ENCODE data around the gene SLC9C2. TPM values are rescaled to one million over a fixed set of nuclear protein-coding genes. Genes with fewer than 3 reads are reported as not detected.
"Not testable (repeated sequence)": the region's sequence is repeated elsewhere in the genome, so short reads cannot be mapped to it uniquely, and the experiment has no call there.

Gene SLC9C2
- polyA plus RNA-seq, 4 donors = 0.03 to 0.15 (median 0.09) TPM; not detected in 1

GRCh38 chr1:173529106-173529505, 73.8 kb downstream of the SLC9C2 start:
- no peak for DNase-seq (ENCODE audit: low read depth in 4 of 4, low spot score in 3 of 4)

- no peak for DNase-seq (ENCODE audit: low read depth in 4 of 4, low spot score in 3 of 4)
Observed at GRCh38 chr1:173527151-173527826, 75.6 kb downstream of the SLC9C2 start.

GRCh38 chr1:173525926-173526325, 76.9 kb downstream of the SLC9C2 start:
- DNase-seq (ENCODE audit: low read depth in 4 of 4, low spot score in 3 of 4) = no peak

GRCh38 chr1:173523329-173523728, 79.5 kb downstream of the SLC9C2 start:
- DNase-seq (ENCODE audit: low read depth in 4 of 4, low spot score in 3 of 4) = no peak

GRCh38 chr1:173520799-173521198, 82.1 kb downstream of the SLC9C2 start:
- DNase-seq (ENCODE audit: low read depth in 4 of 4, low spot score in 3 of 4) = no peak

- not testable (repeated sequence) for DNase-seq (ENCODE audit: low read depth in 4 of 4, low spot score in 3 of 4)
Observed at GRCh38 chr1:173514503-173514902, 88.4 kb downstream of the SLC9C2 start.

GRCh38 chr1:173509797-173510196, 93.1 kb downstream of the SLC9C2 start:
- DNase-seq (ENCODE audit: low read depth in 4 of 4, low spot score in 3 of 4) = no peak

GRCh38 chr1:173508541-173508940, 94.3 kb downstream of the SLC9C2 start:
- no peak for DNase-seq (ENCODE audit: low read depth in 4 of 4, low spot score in 3 of 4)

- DNase-seq (ENCODE audit: low read depth in 4 of 4, low spot score in 3 of 4) = peak in 1 of 4 donors; percentile 14
Observed at GRCh38 chr1:173507847-173508209, 95.0 kb downstream of the SLC9C2 start.

GRCh38 chr1:173507205-173507846, 95.5 kb downstream of the SLC9C2 start:
- DNase-seq (ENCODE audit: low read depth in 4 of 4, low spot score in 3 of 4) = peak; percentile 64 to 78 (median 72)

- no peak for DNase-seq (ENCODE audit: low read depth in 4 of 4, low spot score in 3 of 4)
Observed at GRCh38 chr1:173506437-173506836, 96.4 kb downstream of the SLC9C2 start.

- DNase-seq (ENCODE audit: low read depth in 4 of 4, low spot score in 3 of 4) = no peak
Observed at GRCh38 chr1:173505391-173505790, 97.5 kb downstream of the SLC9C2 start.

- DNase-seq (ENCODE audit: low read depth in 4 of 4, low spot score in 3 of 4) = no peak
Observed at GRCh38 chr1:173504268-173504667, 98.6 kb downstream of the SLC9C2 start.

GRCh38 chr1:173503391-173503790, 99.5 kb downstream of the SLC9C2 start:
- DNase-seq (ENCODE audit: low read depth in 4 of 4, low spot score in 3 of 4) = no peak

GRCh38 chr1:173502104-173502503, 100.8 kb downstream of the SLC9C2 start:
- DNase-seq (ENCODE audit: low read depth in 4 of 4, low spot score in 3 of 4) = no peak

- DNase-seq (ENCODE audit: low read depth in 4 of 4, low spot score in 3 of 4) = no peak
Observed at GRCh38 chr1:173499729-173500128, 103.1 kb downstream of the SLC9C2 start.

- DNase-seq (ENCODE audit: low read depth in 4 of 4, low spot score in 3 of 4) = no peak
Observed at GRCh38 chr1:173496757-173497320, 106.0 kb downstream of the SLC9C2 start.

- no peak for DNase-seq (ENCODE audit: low read depth in 4 of 4, low spot score in 3 of 4)
Observed at GRCh38 chr1:173495609-173496267, 107.1 kb downstream of the SLC9C2 start.

- not testable (repeated sequence) for DNase-seq (ENCODE audit: low read depth in 4 of 4, low spot score in 3 of 4)
Observed at GRCh38 chr1:173493125-173493524, 109.7 kb downstream of the SLC9C2 start.

- DNase-seq (ENCODE audit: low read depth in 4 of 4, low spot score in 3 of 4) = no peak
Observed at GRCh38 chr1:173491508-173491907, 111.4 kb downstream of the SLC9C2 start.

- no peak for DNase-seq (ENCODE audit: low read depth in 4 of 4, low spot score in 3 of 4)
Observed at GRCh38 chr1:173489929-173490328, 112.9 kb downstream of the SLC9C2 start.

Data from left renal pelvis (tissue), 4 donors.